Hepatocyte (in vitro differentiated cells): Measurements from ENCODE around the gene SAPCD1. TPM values are rescaled to one million over a fixed set of nuclear protein-coding genes. Genes with fewer than 3 reads are reported as not detected.

ENCODE experiments used
- DNase-seq: peaks from one replicate; pipeline ENCODE4 v3.0.0-alpha.2; 2016; ENCODE audit warnings: low spot score
- H2AFZ ChIP-seq: fragments of 200-600 bp; sonication (generic); 2 replicates; pipeline ENCODE4 v1.6.0; 2016; ENCODE audit warnings: antibody characterized with exemption, mild to moderate bottlenecking
- H3K27ac ChIP-seq: fragments of 200-600 bp; sonication (generic); 2 replicates; pipeline ENCODE4 v1.5.1; 2016; ENCODE audit warnings: mild to moderate bottlenecking
- H3K27me3 ChIP-seq: fragments of 200-600 bp; sonication (generic); 2 replicates; pipeline ENCODE4 v1.6.1; 2016
- H3K36me3 ChIP-seq: fragments of 200-600 bp; sonication (generic); replicated peaks from 2 replicates; pipeline ENCODE4 v1.5.1; 2016; ENCODE audit warnings: low read depth; ENCODE audit not compliant: insufficient read depth
- H3K4me1 ChIP-seq: fragments of 200-600 bp; sonication (generic); 2 replicates; pipeline ENCODE4 v1.5.1; 2016; ENCODE audit warnings: mild to moderate bottlenecking, moderate library complexity; ENCODE audit not compliant: insufficient read depth
- H3K4me2 ChIP-seq: fragments of 200-600 bp; sonication (generic); 2 replicates; pipeline ENCODE4 v1.6.0; 2016
- H3K4me3 ChIP-seq: fragments of 200-600 bp; sonication (generic); 2 replicates; pipeline ENCODE4 v1.5.1; 2016; ENCODE audit warnings: mild to moderate bottlenecking
- H3K79me2 ChIP-seq: fragments of 200-600 bp; sonication (generic); 2 replicates; pipeline ENCODE4 v1.6.0; 2017; ENCODE audit warnings: mild to moderate bottlenecking
- H3K9me2 ChIP-seq: fragments of 200-600 bp; sonication (generic); replicated peaks from 2 replicates; pipeline ENCODE4 v1.6.0; 2017; ENCODE audit warnings: mild to moderate bottlenecking; ENCODE audit not compliant: insufficient read depth
- H3K9me3 ChIP-seq: fragments of 200-600 bp; sonication (generic); 2 replicates; pipeline ENCODE4 v1.5.1; 2016; ENCODE audit warnings: low read depth, mild to moderate bottlenecking
- H4K20me1 ChIP-seq: fragments of 200-600 bp; sonication (generic); 2 replicates; pipeline ENCODE4 v1.6.0; 2016; ENCODE audit warnings: mild to moderate bottlenecking; ENCODE audit not compliant: insufficient read depth, poor library complexity, severe bottlenecking
- EZH2 ChIP-seq: fragments of 200-600 bp; sonication (generic); IDR thresholded peaks from 2 replicates; pipeline ENCODE4 v1.6.1; 2016; ENCODE audit warnings: antibody characterized with exemption, mild to moderate bottlenecking, borderline replicate concordance
- EZH2phosphoT487 ChIP-seq: fragments of 200-600 bp; sonication (generic); IDR thresholded peaks from one replicate; pipeline ENCODE4 v1.6.1; 2018; ENCODE audit warnings: antibody characterized with exemption, mild to moderate bottlenecking, low read depth, moderate library complexity; ENCODE audit not compliant: unreplicated experiment, severe bottlenecking
- WGBS: methylation state at CpG from one replicate; pipeline ENCODE4 v1.1.6; 2016; ENCODE audit warnings: low lambda C conversion rate; ENCODE audit errors: missing lambda C conversion rate; 5-methylcytosine and 5-hydroxymethylcytosine counted together
- polyA plus RNA-seq: library from polyadenylated mRNA; unstranded; fragments of >200 nt; fragmentation: Nextera tagmentation; extraction: Ambion mirVana; gene quantifications from 2 replicates; pipeline ENCODE4 v1.2.1, GENCODE V29; 2016
- total RNA-seq: library from RNA; depleted of rRNA; stranded (reverse); fragments of >200 nt; gene quantifications from 2 replicates; pipeline ENCODE4 v1.2.3, GENCODE V29; 2014
- TF ChIP-seq, protein P1 (sequence below): fragments of 200-600 bp; sonication (generic); IDR thresholded peaks from 2 replicates; pipeline ENCODE4 v1.5.1; 2016; ENCODE audit warnings: antibody characterized with exemption, mild to moderate bottlenecking; ENCODE audit not compliant: poor library complexity

The SAPCD1 gene
- total and polyA plus RNA-seq, 2 experiments from 2014 or later, result 1.4 to 2.0 TPM

DNA sequence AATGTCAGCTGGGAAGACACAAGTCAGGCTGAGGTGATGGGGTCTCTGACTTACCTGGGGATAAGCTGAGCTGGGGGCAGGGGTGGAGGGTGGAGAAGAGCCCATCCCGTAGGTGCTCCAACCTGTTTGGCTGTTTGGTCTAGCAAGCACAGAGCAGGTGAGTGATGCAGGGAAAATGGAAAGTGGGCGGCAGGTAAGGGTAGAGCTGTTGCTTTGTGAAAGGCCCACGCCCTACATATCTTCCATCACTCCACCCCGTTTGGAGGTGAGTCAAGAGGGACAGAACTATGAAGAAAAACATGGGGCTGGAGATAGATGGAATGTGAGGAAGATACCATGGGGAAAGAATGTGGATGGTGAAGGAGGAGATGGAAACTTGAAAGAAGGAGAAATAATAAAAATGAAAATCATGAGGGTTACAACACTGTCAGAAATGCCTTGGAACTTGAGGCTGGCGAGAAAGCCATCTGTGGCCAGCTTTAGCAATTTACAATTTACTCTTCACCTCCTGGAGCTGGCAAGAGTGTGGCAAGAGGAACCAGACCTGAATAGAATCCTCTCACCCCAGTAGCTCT is 42.2 kb upstream of the SAPCD1 start:
- TF ChIP-seq, protein P1, sequence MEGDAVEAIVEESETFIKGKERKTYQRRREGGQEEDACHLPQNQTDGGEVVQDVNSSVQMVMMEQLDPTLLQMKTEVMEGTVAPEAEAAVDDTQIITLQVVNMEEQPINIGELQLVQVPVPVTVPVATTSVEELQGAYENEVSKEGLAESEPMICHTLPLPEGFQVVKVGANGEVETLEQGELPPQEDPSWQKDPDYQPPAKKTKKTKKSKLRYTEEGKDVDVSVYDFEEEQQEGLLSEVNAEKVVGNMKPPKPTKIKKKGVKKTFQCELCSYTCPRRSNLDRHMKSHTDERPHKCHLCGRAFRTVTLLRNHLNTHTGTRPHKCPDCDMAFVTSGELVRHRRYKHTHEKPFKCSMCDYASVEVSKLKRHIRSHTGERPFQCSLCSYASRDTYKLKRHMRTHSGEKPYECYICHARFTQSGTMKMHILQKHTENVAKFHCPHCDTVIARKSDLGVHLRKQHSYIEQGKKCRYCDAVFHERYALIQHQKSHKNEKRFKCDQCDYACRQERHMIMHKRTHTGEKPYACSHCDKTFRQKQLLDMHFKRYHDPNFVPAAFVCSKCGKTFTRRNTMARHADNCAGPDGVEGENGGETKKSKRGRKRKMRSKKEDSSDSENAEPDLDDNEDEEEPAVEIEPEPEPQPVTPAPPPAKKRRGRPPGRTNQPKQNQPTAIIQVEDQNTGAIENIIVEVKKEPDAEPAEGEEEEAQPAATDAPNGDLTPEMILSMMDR, result no peak
- TF ChIP-seq EZH2 (no peak), EZH2phosphoT487 (no peak)
- no peaks in the 10 kb centered on the region for H4K20me1 ChIP-seq

GRCh38 chr6:31721351-31722020 is 41.0 kb upstream of the SAPCD1 start, which contains the start of gene LY6G6C:
TSS of gene LY6G6C (minus strand) at chr6:31721746. CDS start at chr6:31721679, 67 bp downstream.
- H3K79me2 ChIP-seq, result no peaks in the 10 kb centered on the region
- H3K27me3 ChIP-seq, result no peaks in the 10 kb centered on the region
- TF ChIP-seq, protein P1, result no peak
- no peak for TF ChIP-seq EZH2
- no peak for TF ChIP-seq EZH2phosphoT487
- H3K9me3 ChIP-seq, result no peaks in the 10 kb centered on the region
- H3K36me3 ChIP-seq, result no peaks in the 10 kb centered on the region
- H3K4me3 ChIP-seq, result no peak within 1 kb of the TSS
- no peak within 1 kb of the TSS for H2AFZ ChIP-seq
- H3K4me2 ChIP-seq, result no peak within 1 kb of the TSS
- H4K20me1 ChIP-seq, result no peaks in the 10 kb centered on the region
- H3K27ac ChIP-seq, result no peak within 1 kb of the TSS
- WGBS, result 89% methylated on average over 4 of the region's 4 CpGs
- no peaks in the 10 kb centered on the region for H3K4me1 ChIP-seq
- no peaks in the 10 kb centered on the region for H3K9me2 ChIP-seq
- no peak for DNase-seq

More for the DNA sequence above, 42.2 kb upstream of the SAPCD1 start:
- peaks cover 4% of the 10 kb centered on the region for H3K4me1 ChIP-seq
- DNase-seq, result no peak
- no peak overlapping the region for H3K4me2 ChIP-seq
- H3K4me3 ChIP-seq, result no peak overlapping the region
- H3K9me3 ChIP-seq, result no peaks in the 10 kb centered on the region
- WGBS, result 88% methylated on average over 5 of the region's 5 CpGs
- H3K27me3 ChIP-seq, result no peaks in the 10 kb centered on the region
- H3K79me2 ChIP-seq, result no peaks in the 10 kb centered on the region
- H2AFZ ChIP-seq, result no peak overlapping the region
- H3K36me3 ChIP-seq, result no peaks in the 10 kb centered on the region
- H3K27ac ChIP-seq, result no peak overlapping the region
- no peaks in the 10 kb centered on the region for H3K9me2 ChIP-seq

DNA sequence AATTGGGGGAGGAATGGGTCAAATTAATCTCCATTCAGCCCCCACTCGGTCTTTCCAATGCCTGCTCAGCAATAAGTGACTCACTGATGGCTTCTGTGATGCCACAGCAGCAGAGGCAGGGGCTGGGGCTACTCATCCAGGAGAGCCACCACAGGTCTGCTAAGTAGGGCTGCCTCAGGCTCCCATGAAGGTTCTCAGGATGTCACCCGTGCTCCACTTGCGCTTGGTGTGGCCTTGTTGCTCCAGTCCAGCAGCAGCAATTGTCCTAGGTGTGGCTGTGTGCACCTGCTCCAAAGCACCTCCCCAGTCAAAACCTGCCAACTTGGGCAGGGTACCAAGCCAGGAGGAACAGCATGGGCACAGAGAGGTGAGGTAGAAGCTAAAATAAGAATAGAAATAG is 40.3 kb upstream of the SAPCD1 start:
- Histone ChIP-seq H3K4me2 (no peak overlapping the region), H2AFZ (no peak overlapping the region), H3K36me3 (no peaks in the 10 kb centered on the region), H3K27me3 (no peaks in the 10 kb centered on the region), H3K27ac (no peak overlapping the region), H4K20me1 (no peaks in the 10 kb centered on the region), H3K4me3 (no peak overlapping the region), H3K79me2 (no peaks in the 10 kb centered on the region), H3K9me3 (no peaks in the 10 kb centered on the region), H3K4me1 (no peaks in the 10 kb centered on the region), H3K9me2 (no peaks in the 10 kb centered on the region)
- TF ChIP-seq EZH2phosphoT487 (no peak), EZH2 (no peak)
- TF ChIP-seq, protein P1, result no peak
- 91% methylated on average over 3 of the region's 3 CpGs for WGBS
- no peak for DNase-seq
